HG03135 (cell line): Measurements from ENCODE around the gene SLTM.
"Not testable (repeated sequence)": the region's sequence is repeated elsewhere in the genome, so short reads cannot be mapped to it uniquely, and the experiment has no call there.

Experiments
- ATAC-seq: cut with Tn5 transposase; IDR thresholded peaks from one replicate; pipeline ENCODE4 v1.9.1; 2021; ENCODE audit warnings: mild to moderate bottlenecking, moderate library complexity; ENCODE audit not compliant: unreplicated experiment

SLTM gene

GRCh38 chr15:58933281-58934113 is at the start of gene SLTM:
Gene SLTM (minus strand): TSS chr15:58933679. CDS start chr15:58933565, 114 bp downstream.
- ATAC-seq, result peak; percentile 84

GRCh38 chr15:58983261-58983660 is 49.8 kb upstream of the SLTM start:
- no peak for ATAC-seq

DNA sequence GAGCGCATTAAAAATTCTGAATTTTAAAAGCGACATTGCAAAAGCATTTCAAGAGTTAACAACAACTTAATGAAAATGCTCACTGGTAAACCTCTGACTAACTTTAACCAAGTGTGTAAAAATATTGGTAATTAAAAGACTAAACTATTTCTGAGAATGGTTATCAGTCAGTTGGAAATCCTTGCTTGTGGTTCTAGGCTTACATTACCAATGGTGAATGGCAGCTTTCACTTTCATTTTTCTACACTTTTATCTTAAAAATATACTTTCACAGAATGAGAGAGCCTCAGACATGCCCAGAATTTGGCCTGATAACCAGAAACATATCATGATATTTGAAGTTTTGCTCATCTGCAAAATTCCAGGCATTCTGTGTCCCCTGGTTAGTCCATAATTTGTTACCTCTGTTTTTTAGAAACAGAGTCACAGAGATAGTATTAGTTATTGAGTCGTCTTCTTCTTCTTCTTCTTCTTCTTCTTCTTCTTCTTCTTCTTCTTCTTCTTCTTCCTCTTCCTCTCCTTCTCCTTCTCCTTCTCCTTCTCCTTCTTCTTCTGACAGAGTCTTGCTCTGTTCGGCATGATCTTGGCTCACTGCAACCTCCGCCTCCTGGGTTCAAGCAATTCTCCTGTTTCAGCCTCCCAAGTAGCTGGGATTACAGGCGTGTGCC is 48.5 kb upstream of the SLTM start:
- no peak for ATAC-seq

DNA sequence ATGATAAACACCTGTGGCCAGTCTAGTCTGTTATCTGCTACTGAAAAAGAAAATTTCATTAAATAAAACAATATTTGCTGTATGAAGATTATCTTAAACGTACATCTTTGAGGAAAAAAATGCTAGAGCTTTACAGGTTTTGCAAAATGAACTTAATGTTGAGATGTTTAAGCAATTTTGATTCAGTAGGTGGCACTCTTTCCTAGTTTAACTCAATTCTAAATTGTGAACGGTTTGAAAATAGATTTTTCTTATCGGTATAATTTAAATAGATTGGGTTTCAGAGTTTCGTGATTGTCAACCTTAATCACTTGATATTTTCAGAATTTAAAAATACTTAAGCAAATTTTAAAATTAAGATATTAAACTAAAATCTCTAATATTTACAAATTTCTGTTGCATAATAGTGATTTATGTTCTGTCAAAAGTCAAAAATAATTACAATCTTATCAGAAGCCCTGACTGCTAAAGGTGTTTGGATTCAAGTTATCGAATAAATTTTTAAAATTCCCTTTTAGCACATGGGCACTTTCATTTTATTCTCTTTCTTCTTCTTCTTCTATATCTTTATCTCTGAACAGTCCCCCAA is 47.0 kb upstream of the SLTM start:
- ATAC-seq, result no peak

GRCh38 chr15:58977887-58978286 is 44.4 kb upstream of the SLTM start:
- ATAC-seq, result no peak

DNA sequence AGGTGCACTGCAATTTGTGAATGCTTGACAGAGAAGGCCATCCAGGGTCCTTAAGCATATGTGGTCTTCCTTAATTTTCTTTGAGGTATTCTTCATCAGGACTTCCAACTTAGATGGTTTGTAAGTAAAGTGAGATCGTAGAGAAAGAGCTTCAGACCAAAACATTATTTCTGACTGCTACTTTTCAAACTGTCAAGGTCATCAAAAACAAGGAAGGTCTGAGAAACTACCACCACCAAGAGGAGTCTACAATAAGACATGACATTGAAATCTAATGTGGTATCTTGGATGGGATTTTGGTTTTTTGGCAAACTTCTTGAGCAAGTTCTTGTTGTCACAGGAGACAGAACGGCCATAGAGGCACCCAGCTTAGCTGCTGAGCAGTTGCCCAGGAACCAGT is 34.0 kb upstream of the SLTM start:
- ATAC-seq, result no peak

- no peak for ATAC-seq
These were observed 33.2 kb upstream of the SLTM start for GRCh38 chr15:58966698-58967097.

- no peak for ATAC-seq
These were observed 29.4 kb upstream of the SLTM start for GRCh38 chr15:58962662-58963565.

DNA sequence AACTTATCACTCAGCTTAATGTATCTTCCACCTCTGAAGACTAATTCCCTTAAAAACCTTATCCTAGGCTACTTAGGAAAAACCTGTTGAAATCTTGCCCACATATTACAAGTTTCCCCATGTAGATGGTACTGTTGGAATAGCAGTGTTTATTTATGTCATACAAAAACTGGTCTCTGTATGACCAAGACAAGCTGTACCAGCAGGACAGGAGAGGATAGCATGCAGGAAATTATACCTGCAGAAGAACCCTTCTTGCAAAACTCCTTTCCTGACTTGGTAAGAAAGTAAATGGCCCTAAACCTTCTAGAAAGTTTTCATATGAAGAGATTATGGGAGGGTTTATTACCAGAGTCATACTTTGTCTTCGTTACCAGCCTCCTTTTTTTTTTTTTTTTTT is 28.7 kb upstream of the SLTM start:
- no peak for ATAC-seq

GRCh38 chr15:58958811-58959210 is 25.3 kb upstream of the SLTM start:
- ATAC-seq, result no peak

DNA sequence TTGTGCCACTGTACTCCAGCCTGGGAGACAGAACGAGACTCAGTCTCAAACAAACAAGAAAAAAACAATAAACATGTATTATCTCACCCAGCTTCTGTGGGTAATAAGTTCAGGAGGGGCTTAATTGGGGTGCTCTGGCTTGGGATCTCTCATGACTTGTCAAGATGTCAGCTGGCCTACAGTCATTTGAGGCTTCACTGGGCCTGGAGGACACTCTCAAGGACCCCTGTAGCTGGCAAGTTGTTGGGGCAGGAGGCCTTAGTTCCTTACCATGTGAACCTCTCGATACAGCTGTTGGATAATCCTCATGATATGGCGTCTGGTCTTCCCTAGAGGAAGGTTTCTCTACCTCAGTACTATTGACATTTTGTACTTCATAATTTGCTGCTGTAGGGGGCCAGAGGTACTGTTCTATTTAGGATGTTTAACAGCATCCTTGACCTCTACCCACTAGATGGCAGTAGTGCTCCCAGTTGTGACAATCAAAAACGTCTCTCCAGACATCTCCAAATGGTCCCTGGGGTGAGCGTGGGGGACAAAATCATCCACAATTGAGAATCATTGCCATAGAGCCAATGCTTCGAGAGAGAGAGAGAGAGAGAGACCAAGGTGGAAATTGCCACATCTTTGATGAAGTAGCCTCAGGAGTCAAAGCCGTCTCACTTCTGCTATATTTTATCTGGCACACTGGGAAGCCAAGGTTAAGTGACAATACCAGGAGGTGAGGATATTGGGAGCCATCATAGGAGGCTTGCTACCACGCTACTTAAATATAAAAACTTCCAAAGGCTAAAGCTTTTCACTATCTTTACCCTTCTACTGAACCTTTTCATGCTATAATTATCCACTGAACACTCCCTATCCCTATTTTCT is 23.9 kb upstream of the SLTM start:
- peak; percentile 67 for ATAC-seq

- ATAC-seq, result no peak
These were observed 19.3 kb upstream of the SLTM start for GRCh38 chr15:58952751-58953150.

DNA sequence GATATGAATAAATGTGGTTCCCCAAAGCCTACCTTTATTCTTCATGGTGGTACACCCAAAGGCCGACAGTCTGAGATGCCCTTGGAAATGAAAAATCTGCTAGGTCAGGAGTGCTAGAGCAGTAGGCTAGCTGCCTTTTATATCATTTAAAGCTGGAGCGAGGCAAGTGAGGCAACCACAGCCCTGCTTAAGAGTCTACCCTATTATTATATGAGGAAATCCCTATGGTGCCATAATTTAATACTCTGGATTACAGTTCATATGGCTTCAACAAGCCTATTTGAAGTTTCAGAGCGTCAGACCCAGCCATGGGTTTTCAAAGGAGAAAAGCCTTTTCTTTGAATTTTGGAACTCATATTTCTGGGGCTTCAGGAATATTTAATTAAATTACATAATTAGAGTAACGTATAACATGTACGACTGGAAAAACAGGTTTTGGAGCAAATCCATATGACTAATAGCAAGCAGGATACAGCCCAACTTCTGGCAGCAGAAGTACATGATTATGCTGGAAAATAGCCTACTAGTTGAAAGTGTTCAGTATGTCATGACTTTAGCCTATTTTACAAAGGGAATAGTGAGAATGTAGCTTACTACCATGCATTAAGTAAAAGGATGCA is 18.0 kb upstream of the SLTM start:
- ATAC-seq, result no peak

DNA sequence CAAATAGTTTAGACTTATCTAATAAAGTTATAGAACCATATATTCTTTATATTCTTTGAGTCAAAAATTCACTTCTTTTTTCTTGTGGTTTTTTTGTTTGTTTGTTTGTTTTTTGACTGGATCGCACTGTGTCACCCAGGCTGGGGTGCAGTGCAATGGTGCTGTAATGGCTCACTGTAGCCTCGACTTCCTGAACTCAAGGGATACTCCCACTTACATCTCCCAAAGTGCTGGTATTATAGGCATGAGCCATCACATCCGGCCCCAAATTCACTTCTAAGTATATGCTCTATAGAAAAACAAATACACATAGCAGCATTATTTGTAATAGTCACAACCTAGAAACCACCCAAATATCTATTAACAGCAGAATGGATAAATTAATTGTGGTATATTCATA is 13.7 kb upstream of the SLTM start:
- no peak for ATAC-seq

DNA sequence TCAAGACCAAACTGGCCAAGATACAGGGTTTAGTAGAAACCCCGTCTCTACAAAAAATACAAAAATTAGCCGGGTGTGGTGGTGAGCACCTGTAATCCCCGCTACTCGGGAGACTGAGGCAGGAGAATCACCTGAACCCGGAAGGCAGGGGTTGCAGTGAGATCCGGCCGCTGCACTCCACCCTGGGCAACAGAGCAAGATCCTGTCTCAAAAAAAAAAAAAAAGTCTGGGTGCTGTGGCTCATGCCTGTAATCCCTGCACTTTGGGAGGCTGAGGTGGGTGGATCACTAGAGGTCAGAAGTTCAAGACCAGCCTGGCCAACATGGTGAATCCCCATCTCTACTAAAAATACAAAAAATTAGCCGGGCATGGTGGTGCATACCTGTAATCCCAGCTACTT is 1.5 kb upstream of the SLTM start:
- ATAC-seq, result not testable (repeated sequence)

GRCh38 chr15:58934521-58934920 is 1.0 kb upstream of the SLTM start:
- ATAC-seq, result no peak

- no peak for ATAC-seq
These were observed 602 bp upstream of the SLTM start for GRCh38 chr15:58934114-58934447.

DNA sequence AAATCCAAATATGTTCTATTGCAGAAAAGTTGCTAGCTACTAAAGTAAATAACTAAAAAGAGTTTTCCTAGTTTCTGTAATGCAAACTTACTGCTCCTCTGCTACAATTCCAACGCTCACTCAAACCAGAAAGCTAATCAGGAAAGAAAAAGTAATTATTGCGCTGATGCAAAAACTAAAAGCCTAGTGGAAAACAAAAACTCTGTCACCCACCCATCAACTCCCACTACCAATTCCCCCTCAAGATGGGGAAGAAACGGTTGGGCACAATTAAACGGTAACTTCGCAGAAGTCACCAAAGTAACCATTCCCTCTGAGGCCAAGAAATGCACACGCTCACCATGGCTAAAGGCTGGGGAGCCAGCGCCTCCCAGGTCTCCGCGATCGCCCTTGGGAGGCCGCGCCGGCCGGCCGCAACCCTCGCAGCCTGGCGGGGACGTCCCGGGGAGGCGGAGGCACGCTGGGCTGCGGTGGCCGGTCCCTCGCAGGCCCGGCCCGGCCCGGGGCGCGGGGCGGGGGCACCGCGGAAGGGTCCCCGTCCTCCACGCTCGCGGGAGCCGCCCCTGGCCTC is 684 bp downstream of the SLTM start:
- peak; percentile 40 for ATAC-seq

DNA sequence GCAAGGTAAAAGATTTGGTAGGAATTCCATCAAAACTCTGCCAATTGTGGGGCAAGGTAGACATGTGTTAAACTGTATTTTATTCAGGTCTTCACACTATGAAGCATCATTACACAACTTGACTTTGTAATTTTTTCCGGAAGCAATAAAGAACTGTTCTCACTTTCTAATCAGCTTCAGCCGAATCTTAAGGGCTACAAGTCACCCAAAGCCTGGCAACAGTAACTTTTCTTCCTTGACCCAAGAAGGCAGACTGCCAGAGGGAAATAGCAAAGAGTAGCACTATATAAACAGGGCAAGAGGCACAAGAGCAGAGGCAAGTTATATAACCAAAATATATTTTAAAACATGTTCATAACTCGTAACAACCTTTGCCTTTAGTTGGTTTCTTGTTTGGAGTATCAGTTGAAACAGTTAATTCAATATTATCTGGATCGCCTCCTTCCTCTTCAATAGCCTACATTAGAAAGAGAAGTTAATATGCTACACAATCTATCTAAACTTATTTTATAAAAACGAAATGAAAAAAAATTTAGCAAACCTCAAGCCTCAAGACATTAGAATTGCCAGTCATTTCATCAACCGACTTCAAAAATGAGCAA is 1.4 kb downstream of the SLTM start:
- no peak for ATAC-seq
